ENCODE measurements around the gene MXRA8. TPM values are rescaled to one million over a fixed set of nuclear protein-coding genes. Genes with fewer than 3 reads are reported as not detected.

Gene MXRA8
- total RNA-seq, 1 experiment from 2014 or later, result 9.6 TPM

GRCh38 chr1:1343811-1344421, 14.4 kb downstream of the MXRA8 start:
- H3K79me1 ChIP-seq (ENCODE audit: insufficient read depth, low read depth, low read length, poor library complexity, severe bottlenecking), result peaks cover 13% of the 10 kb centered on the region
- H3T11ph ChIP-seq (ENCODE audit: low read length), result no peak overlapping the region
- peaks cover 21 to 29% (median 29%) of the 10 kb centered on the region in 3 experiments for H3K36me3 Mint-ChIP-seq (ENCODE audit: insufficient read depth in 1 of 3, low read depth in 3 of 3)
- no peak overlapping the region for H3K4ac ChIP-seq (ENCODE audit: low read depth, low read length)
- no peak overlapping the region for H2BK120ac ChIP-seq (ENCODE audit: low read depth, low read length, poor library complexity, severe bottlenecking)
- no peak overlapping the region for H3K9ac ChIP-seq (ENCODE audit: extremely low read depth, insufficient read length, low read length)
- no peak overlapping the region for H3K23ac ChIP-seq (ENCODE audit: insufficient read length, low read depth, low read length)
- no peaks in the 10 kb centered on the region for H3K27me3 Mint-ChIP-seq (ENCODE audit: low read depth)
- no peak overlapping the region for H2BK5ac ChIP-seq (ENCODE audit: insufficient read length, low read length)
- WGBS (ENCODE audit: extremely low coverage, insufficient read length, low lambda C conversion rate), result no CpG with 5 or more reads among the region's 24 CpGs
- H2BK15ac ChIP-seq (ENCODE audit: low read depth, low read length), result no peak overlapping the region
- TF ChIP-seq CTCF (conservative IDR thresholded peaks at IDR 0.05), result no peak
- peaks cover 0 to 8% of the 10 kb centered on the region in 2 experiments; a peak in 3 of 5 replicates for H3K9me3 Mint-ChIP-seq
- peaks cover 3% of the 10 kb centered on the region; the same call in 1 of the 2 replicates for H3K79me2 ChIP-seq (ENCODE audit: insufficient read depth, low read length)
- no peak overlapping the region for H3K18ac ChIP-seq (ENCODE audit: insufficient read length, low read depth, low read length)
- peaks cover 3% of the 10 kb centered on the region for H4K20me1 ChIP-seq (ENCODE audit: control insufficient read depth, insufficient read depth, insufficient read length)
- DNase-seq, result no peak
- H3K4me3 Mint-ChIP-seq, result no peak overlapping the region
- H3K27me3 ChIP-seq (ENCODE audit: insufficient read depth, low read length), result no peaks in the 10 kb centered on the region
- H2BK20ac ChIP-seq (ENCODE audit: low read depth, low read length, poor library complexity, severe bottlenecking), result no peak overlapping the region
- peaks cover 6 to 15% of the 10 kb centered on the region in 2 experiments for H3K4me1 Mint-ChIP-seq
- peaks cover 9% of the 10 kb centered on the region for H3K23me2 ChIP-seq (ENCODE audit: insufficient read length, low read depth, low read length, poor library complexity, severe bottlenecking)
- no peak overlapping the region for H3K14ac ChIP-seq (ENCODE audit: insufficient read depth, low read length)
- H3K4me1 ChIP-seq (ENCODE audit: insufficient read depth, low read length), result no peaks in the 10 kb centered on the region; the same call in 1 of the 2 replicates
- no peak overlapping the region for H2BK12ac ChIP-seq (ENCODE audit: insufficient read length, low read depth, low read length)
- H3K56ac ChIP-seq (ENCODE audit: insufficient read length, low read depth, low read length), result no peak overlapping the region
- H4K8ac ChIP-seq (replicated peaks; ENCODE audit: insufficient read length, low read depth, low read length), result no peak overlapping the region
- H3K4me2 ChIP-seq (ENCODE audit: insufficient read depth, insufficient read length, low read length), result no peak overlapping the region
- H3K9me3 ChIP-seq (ENCODE audit: control insufficient read depth, low read depth, low read length), result no peaks in the 10 kb centered on the region
- peak overlapping the region in 1 of 3 experiments; percentile 52; a peak in 1 of 7 replicates for H3K27ac Mint-ChIP-seq
- no peak overlapping the region for H4K91ac ChIP-seq (ENCODE audit: insufficient read length, low read depth, low read length)
- H4K5ac ChIP-seq (ENCODE audit: insufficient read length, low read depth, low read length), result no peak overlapping the region
- H3K27ac ChIP-seq (ENCODE audit: insufficient read length, low read depth, low read length), result no peak overlapping the region
- H2AFZ ChIP-seq (ENCODE audit: low read length), result no peak overlapping the region
- no peak overlapping the region for H2AK5ac ChIP-seq (ENCODE audit: insufficient read length, low read length)

Measured in H9 (cell line).